Liver (tissue), 9 donors: Measurements from ENCODE around the gene RAB15. TPM values are rescaled to one million over a fixed set of nuclear protein-coding genes. Genes with fewer than 3 reads are reported as not detected.
A peak's percentile ranks its signal among the peaks of the same experiment; 100 is the strongest.

ENCODE experiments used
- DNase-seq: peaks from one replicate; pipeline ENCODE4 v3.0.0-alpha.2; 2017; ENCODE audit warnings: low spot score
- H3K27ac ChIP-seq, 2 donors: one replicate each; pipeline ENCODE4 v1.7.0; 2013; ENCODE audit warnings: inconsistent platforms in 2 of 2, low read length in 2 of 2, control low read depth in 1 of 2, low read depth in 1 of 2, mild to moderate bottlenecking in 1 of 2
- H3K27me3 ChIP-seq, 4 donors: one replicate each; pipeline versions ENCODE4 v1.6.1 to v1.7.0; 2013; ENCODE audit warnings: low read length in 3 of 4, inconsistent platforms in 1 of 4, mild to moderate bottlenecking in 1 of 4, moderate library complexity in 1 of 4; ENCODE audit not compliant: control insufficient read depth in 4 of 4, insufficient read depth in 4 of 4
- H3K36me3 ChIP-seq, 4 donors: one replicate each; pipeline versions ENCODE4 v1.6.1 to v1.7.0; 2013; ENCODE audit warnings: low read length in 3 of 4, mild to moderate bottlenecking in 3 of 4, low read depth in 1 of 4, moderate library complexity in 1 of 4; ENCODE audit not compliant: control insufficient read depth in 4 of 4, insufficient read depth in 3 of 4
- H3K4me1 ChIP-seq, 4 donors: one replicate each; pipeline versions ENCODE4 v1.6.1 to v1.7.0; 2013; ENCODE audit warnings: low read length in 3 of 4, mild to moderate bottlenecking in 3 of 4, moderate library complexity in 1 of 4; ENCODE audit not compliant: control insufficient read depth in 4 of 4, insufficient read depth in 4 of 4
- H3K4me3 ChIP-seq, 3 donors: one replicate each; pipeline versions ENCODE4 v1.6.1 to v1.7.0; 2013; ENCODE audit warnings: low read length in 3 of 3, control low read depth in 1 of 3, low read depth in 1 of 3, mild to moderate bottlenecking in 1 of 3
- H3K9ac ChIP-seq, 2 donors: one replicate each; pipeline ENCODE4 v1.7.0; 2013; ENCODE audit warnings: low read length in 2 of 2, mild to moderate bottlenecking in 2 of 2, moderate library complexity in 2 of 2, control low read depth in 1 of 2, low read depth in 1 of 2
- H3K9me3 ChIP-seq, 4 donors: one replicate each; pipeline versions ENCODE4 v1.6.1 to v1.7.0; 2013; ENCODE audit warnings: low read length in 3 of 4; ENCODE audit not compliant: control insufficient read depth in 4 of 4
- CTCF ChIP-seq: fragments of 150-350 bp; IDR thresholded peaks from 2 replicates; pipeline ENCODE4 v1.5.1; 2017; ENCODE audit warnings: improper control_type of control experiment, low read depth, low read length; ENCODE audit not compliant: missing input control
- EGR1 ChIP-seq, 2 donors: IDR thresholded peaks; 2 replicates each; pipeline ENCODE4 v1.6.1; 2016 to 2018; ENCODE audit warnings: antibody characterized with exemption in 2 of 2, low read depth in 2 of 2
- FOXA1 ChIP-seq: IDR thresholded peaks from 2 replicates; pipeline ENCODE4 v1.6.1; 2016; ENCODE audit warnings: antibody characterized with exemption
- FOXA2 ChIP-seq: IDR thresholded peaks from 2 replicates; pipeline ENCODE4 v1.6.1; 2016; ENCODE audit warnings: antibody characterized with exemption
- GABPA ChIP-seq, 2 donors: IDR thresholded peaks in 1 of 2; conservative IDR thresholded peaks in 1 of 2; 2 replicates each; pipeline ENCODE4 v1.6.1; 2016; ENCODE audit warnings: antibody characterized with exemption in 2 of 2, mild to moderate bottlenecking in 1 of 2, moderate library complexity in 1 of 2
- HNF4A ChIP-seq, 2 donors: conservative IDR thresholded peaks; 2 replicates each; pipeline ENCODE4 v1.6.1; 2016; ENCODE audit warnings: antibody characterized with exemption in 2 of 2, mild to moderate bottlenecking in 2 of 2
- HNF4G ChIP-seq: IDR thresholded peaks from 2 replicates; pipeline ENCODE4 v1.6.1; 2016; ENCODE audit warnings: antibody characterized with exemption
- JUND ChIP-seq, 2 donors: IDR thresholded peaks; 2 replicates each; pipeline ENCODE4 v1.6.1; 2016; ENCODE audit warnings: antibody characterized with exemption in 2 of 2
- NR2F2 ChIP-seq: IDR thresholded peaks from 2 replicates; pipeline ENCODE4 v1.6.1; 2016; ENCODE audit warnings: antibody characterized with exemption
- RAD21 ChIP-seq, 2 donors: IDR thresholded peaks; 2 replicates each; pipeline ENCODE4 v1.6.1; 2016; ENCODE audit warnings: antibody characterized with exemption in 2 of 2, mild to moderate bottlenecking in 2 of 2
- RXRA ChIP-seq, 2 donors: IDR thresholded peaks; 2 replicates each; pipeline ENCODE4 v1.6.1; 2017 to 2018; ENCODE audit warnings: antibody characterized with exemption in 2 of 2, mild to moderate bottlenecking in 1 of 2
- SP1 ChIP-seq: IDR thresholded peaks from 2 replicates; pipeline ENCODE4 v1.6.1; 2018; ENCODE audit warnings: antibody characterized with exemption, mild to moderate bottlenecking
- TAF1 ChIP-seq: conservative IDR thresholded peaks from 2 replicates; pipeline ENCODE4 v1.6.1; 2016; ENCODE audit warnings: antibody characterized with exemption, mild to moderate bottlenecking
- YY1 ChIP-seq: IDR thresholded peaks from 2 replicates; pipeline ENCODE4 v1.6.1; 2016; ENCODE audit warnings: antibody characterized with exemption, mild to moderate bottlenecking
- ZBTB33 ChIP-seq: IDR thresholded peaks from 2 replicates; pipeline ENCODE4 v1.6.1; 2016; ENCODE audit warnings: antibody characterized with exemption
- WGBS: extraction: QIAGEN DNeasy Blood & Tissue Kit; methylation state at CpG from one replicate; pipeline ENCODE4 v1.1.7; 2013; 5-methylcytosine and 5-hydroxymethylcytosine counted together
- polyA plus RNA-seq, 2 donors: library from polyadenylated mRNA; stranded (reverse) in 1 of 2; unstranded in 1 of 2; fragments of 200-250 nt in 1 of 2; fragments of >200 nt in 1 of 2; fragmentation: Nextera tagmentation in 1 of 2; extraction: Ambion mirVana in 1 of 2; gene quantifications; one replicate each; pipeline versions ENCODE4 v1.2.1 to v1.2.3, GENCODE V29; 2013 to 2015
- total RNA-seq, 2 donors: library from RNA; depleted of rRNA; stranded (reverse); fragments of >200 nt; gene quantifications; one replicate each; pipeline ENCODE4 v1.2.3, GENCODE V29; 2014
- TF ChIP-seq, protein P1 (sequence below): IDR thresholded peaks from 2 replicates; pipeline ENCODE4 v1.6.1; 2016; ENCODE audit warnings: antibody characterized with exemption
- TF ChIP-seq, protein P2 (sequence below): IDR thresholded peaks from 2 replicates; pipeline ENCODE4 v1.6.1; 2016; ENCODE audit warnings: antibody characterized with exemption, mild to moderate bottlenecking
- TF ChIP-seq, protein P3 (sequence below): IDR thresholded peaks from 2 replicates; pipeline ENCODE4 v1.6.1; 2016; ENCODE audit warnings: antibody characterized with exemption
- donor health status: healthy.
- donor health status: healthy.
- donor health status: healthy.
- donor health status: healthy.
- donor health status: healthy.

The RAB15 gene
- total and polyA plus RNA-seq, 4 donors: 5.5 to 18.0 (median 11.1) TPM

GRCh38 chr14:64943556-64943955 lies 28.6 kb downstream of the RAB15 start:
- TF ChIP-seq EGR1 (IDR thresholded peaks at IDR 0.05; ENCODE audit: low read depth in 2 of 2): no peak
- no peak for TF ChIP-seq RXRA (IDR thresholded peaks at IDR 0.05)
- no peak for TF ChIP-seq HNF4G
- TF ChIP-seq TAF1: no peak
- no peak for TF ChIP-seq GABPA (IDR thresholded peaks at IDR 0.05 in 1 of 2, conservative IDR thresholded peaks at IDR 0.05 in 1 of 2)
- TF ChIP-seq, protein P1, sequence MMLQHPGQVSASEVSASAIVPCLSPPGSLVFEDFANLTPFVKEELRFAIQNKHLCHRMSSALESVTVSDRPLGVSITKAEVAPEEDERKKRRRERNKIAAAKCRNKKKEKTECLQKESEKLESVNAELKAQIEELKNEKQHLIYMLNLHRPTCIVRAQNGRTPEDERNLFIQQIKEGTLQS: no peak
- TF ChIP-seq NR2F2: no peak
- TF ChIP-seq, protein P2, sequence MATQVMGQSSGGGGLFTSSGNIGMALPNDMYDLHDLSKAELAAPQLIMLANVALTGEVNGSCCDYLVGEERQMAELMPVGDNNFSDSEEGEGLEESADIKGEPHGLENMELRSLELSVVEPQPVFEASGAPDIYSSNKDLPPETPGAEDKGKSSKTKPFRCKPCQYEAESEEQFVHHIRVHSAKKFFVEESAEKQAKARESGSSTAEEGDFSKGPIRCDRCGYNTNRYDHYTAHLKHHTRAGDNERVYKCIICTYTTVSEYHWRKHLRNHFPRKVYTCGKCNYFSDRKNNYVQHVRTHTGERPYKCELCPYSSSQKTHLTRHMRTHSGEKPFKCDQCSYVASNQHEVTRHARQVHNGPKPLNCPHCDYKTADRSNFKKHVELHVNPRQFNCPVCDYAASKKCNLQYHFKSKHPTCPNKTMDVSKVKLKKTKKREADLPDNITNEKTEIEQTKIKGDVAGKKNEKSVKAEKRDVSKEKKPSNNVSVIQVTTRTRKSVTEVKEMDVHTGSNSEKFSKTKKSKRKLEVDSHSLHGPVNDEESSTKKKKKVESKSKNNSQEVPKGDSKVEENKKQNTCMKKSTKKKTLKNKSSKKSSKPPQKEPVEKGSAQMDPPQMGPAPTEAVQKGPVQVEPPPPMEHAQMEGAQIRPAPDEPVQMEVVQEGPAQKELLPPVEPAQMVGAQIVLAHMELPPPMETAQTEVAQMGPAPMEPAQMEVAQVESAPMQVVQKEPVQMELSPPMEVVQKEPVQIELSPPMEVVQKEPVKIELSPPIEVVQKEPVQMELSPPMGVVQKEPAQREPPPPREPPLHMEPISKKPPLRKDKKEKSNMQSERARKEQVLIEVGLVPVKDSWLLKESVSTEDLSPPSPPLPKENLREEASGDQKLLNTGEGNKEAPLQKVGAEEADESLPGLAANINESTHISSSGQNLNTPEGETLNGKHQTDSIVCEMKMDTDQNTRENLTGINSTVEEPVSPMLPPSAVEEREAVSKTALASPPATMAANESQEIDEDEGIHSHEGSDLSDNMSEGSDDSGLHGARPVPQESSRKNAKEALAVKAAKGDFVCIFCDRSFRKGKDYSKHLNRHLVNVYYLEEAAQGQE: no peak
- TF ChIP-seq YY1: no peak
- no peak for TF ChIP-seq HNF4A (conservative IDR thresholded peaks at IDR 0.05)
- no peak for TF ChIP-seq FOXA1
- TF ChIP-seq RAD21 (IDR thresholded peaks at IDR 0.05): no peak
- TF ChIP-seq SP1: no peak
- TF ChIP-seq FOXA2: no peak
- no peak for TF ChIP-seq JUND (IDR thresholded peaks at IDR 0.05)
- Histone ChIP-seq H3K9ac (no peak overlapping the region), H3K36me3 (peaks cover 0 to 6% (median 0%) of the 10 kb centered on the region in 4 donors), H3K4me1 (peaks cover 31 to 73% (median 57%) of the 10 kb centered on the region in 4 donors), H3K4me3 (no peak overlapping the region), H3K27ac (peak overlapping the region; percentile 22 to 39), H3K9me3 (no peaks in the 10 kb centered on the region), H3K27me3 (no peaks in the 10 kb centered on the region)
- no peak for DNase-seq
- 83% methylated on average over 6 of the region's 6 CpGs for WGBS

- TF ChIP-seq RXRA (IDR thresholded peaks at IDR 0.05) (peak; percentile 95 to 97), EGR1 (IDR thresholded peaks at IDR 0.05; ENCODE audit: low read depth in 2 of 2) (peak; percentile 20 to 27), TAF1 (peak; percentile 72), RAD21 (IDR thresholded peaks at IDR 0.05) (peak; percentile 41 to 53), SP1 (peak; percentile 92), NR2F2 (peak; percentile 70), HNF4A (conservative IDR thresholded peaks at IDR 0.05) (peak; percentile 85 to 89), FOXA2 (peak; percentile 82), YY1 (peak; percentile 91), JUND (IDR thresholded peaks at IDR 0.05) (peak; percentile 66 to 87), GABPA (IDR thresholded peaks at IDR 0.05 in 1 of 2, conservative IDR thresholded peaks at IDR 0.05 in 1 of 2) (peak in 1 of 2 donors; percentile 49), HNF4G (peak; percentile 59), CTCF (no peak), FOXA1 (peak; percentile 78), ZBTB33 (peak; percentile 90)
- TF ChIP-seq, protein P1: peak; percentile 25
- TF ChIP-seq, protein P2: peak; percentile 88
- TF ChIP-seq, protein P3, sequence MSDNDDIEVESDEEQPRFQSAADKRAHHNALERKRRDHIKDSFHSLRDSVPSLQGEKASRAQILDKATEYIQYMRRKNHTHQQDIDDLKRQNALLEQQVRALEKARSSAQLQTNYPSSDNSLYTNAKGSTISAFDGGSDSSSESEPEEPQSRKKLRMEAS: peak; percentile 87
- Histone ChIP-seq H3K4me3 (peak within 1 kb of the TSS in 2 of 3 donors; percentile 45 to 59), H3K36me3 (peaks cover 0 to 6% (median 0%) of the 10 kb centered on the region in 4 donors), H3K4me1 (peaks cover 25 to 69% (median 53%) of the 10 kb centered on the region in 4 donors), H3K27ac (peak within 1 kb of the TSS; percentile 22 to 44), H3K27me3 (no peaks in the 10 kb centered on the region), H3K9ac (peak within 1 kb of the TSS in 1 of 2 donors; percentile 63), H3K9me3 (no peaks in the 10 kb centered on the region)
- no peak for DNase-seq
- 55% methylated on average over 13 of the region's 13 CpGs for WGBS
Measured at GRCh38 chr14:64942531-64943111, 29.5 kb downstream of the RAB15 start, which contains the start of gene GPX2. GPX2 (minus strand) TSS chr14:64942745; CDS start chr14:64942726, 19 bp downstream.
